GDM1 (cell line): ENCODE data around the gene TRAPPC3L.
"Not testable (repeated sequence)": the region's sequence is repeated elsewhere in the genome, so short reads cannot be mapped to it uniquely, and the experiment has no call there.

Source experiments
- DNase-seq: peaks from one replicate; lab custom pipeline; 2025; lab: John Stamatoyannopoulos, UW

Gene TRAPPC3L

GRCh38 chr6:116513224-116513875 is 32.1 kb downstream of the TRAPPC3L start:
- no peak for DNase-seq

GRCh38 chr6:116512734-116513133 is 32.8 kb downstream of the TRAPPC3L start:
- DNase-seq, result no peak

DNA sequence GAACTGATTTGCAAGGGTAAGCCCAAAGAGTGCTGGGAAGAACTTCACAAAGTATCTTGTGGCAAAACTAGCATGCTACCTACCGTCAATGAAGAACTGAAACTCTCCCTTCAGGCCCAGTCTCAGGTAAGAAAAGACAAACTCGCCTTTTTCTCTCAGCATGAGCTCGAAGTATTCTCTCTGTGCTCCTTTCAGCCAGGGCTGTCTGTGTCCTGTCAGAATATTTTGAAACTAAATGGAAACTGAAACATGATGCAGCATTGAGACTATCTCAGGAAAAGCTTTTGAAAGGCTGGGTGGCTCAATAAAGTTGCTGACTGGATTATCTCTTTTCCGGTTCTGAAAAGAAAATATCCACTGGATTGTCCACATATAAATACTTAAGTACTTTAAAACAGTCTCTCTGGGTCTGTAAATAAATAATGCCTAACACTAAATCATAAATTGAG is 33.3 kb downstream of the TRAPPC3L start:
- no peak for DNase-seq

DNA sequence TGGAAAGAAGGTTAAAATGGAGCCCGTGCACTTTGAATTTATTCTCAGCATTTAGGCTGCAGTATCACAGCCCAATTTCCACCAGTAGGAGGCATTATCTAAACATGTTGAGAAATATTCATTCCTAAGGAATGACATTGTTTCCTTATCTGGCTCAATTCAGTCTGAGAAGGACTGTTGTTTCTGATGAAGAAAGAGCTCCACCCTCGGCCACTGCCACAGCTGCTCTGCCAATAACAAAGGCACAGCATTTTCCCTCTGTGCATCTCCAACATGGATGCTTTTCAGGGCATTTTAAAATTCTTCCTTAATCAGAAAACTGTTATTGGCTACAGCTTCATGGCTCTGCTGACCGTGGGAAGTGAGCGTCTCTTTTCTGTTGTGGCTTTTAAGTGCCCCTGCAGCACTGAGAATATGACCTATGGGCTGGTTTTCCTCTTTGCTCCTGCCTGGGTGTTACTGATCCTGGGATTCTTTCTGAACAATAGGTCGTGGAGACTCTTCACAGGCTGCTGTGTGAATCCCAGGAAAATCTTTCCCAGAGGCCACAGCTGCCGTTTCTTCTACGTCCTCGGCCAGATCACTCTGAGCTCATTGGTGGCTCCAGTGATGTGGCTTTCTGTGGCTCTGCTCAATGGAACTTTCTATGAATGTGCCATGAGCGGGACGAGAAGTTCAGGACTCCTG is 33.9 kb downstream of the TRAPPC3L start, which contains the start of gene CALHM5:
CALHM5 (plus strand) TSS at position 216 of the 687 bp plus-strand sequence; CDS start at position 274, 58 bp downstream.
- DNase-seq, result no peak

DNA sequence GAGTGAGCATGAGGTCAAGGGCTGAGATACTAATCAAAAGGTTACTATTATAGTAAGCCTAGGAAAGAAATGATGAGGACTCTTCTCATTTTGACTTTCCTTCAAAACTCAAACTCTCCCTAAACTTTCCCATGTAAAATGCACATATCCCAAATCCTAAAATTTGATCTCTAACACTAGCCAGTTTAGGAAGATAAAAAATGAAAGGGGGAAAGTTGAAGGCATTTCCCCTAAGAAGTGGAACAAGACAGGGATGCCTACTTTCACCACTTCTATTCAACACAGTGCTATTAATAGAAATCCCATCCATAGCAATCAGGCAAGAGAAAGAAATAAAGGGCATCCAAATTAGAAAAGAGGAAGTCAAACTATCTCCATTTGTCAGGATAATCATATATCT is 37.0 kb downstream of the TRAPPC3L start:
- DNase-seq, result no peak

DNA sequence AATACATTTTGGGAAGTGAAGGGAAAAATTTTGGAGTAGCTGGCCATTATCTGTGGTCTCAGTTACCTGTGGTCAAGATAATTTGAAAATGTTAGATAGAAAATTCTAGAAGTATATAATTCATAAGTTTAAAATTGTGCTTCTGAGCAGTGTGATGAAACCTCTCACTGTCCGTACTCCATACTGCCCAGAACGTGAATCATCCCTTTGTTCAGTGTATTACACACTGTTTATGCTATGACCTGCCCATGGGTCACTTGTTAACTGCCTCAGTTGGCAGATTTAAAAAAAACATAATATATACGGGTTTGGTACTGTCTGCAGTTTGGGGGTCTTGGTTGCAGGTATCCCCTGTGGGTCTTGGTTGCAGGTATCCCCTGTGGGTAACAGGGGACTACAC is 38.2 kb downstream of the TRAPPC3L start:
- no peak for DNase-seq

- DNase-seq, result no peak
Measured at GRCh38 chr6:116500969-116501433, 44.5 kb downstream of the TRAPPC3L start.

- DNase-seq, result no peak
Measured at GRCh38 chr6:116497113-116497676, 48.3 kb downstream of the TRAPPC3L start.

- not testable (repeated sequence) for DNase-seq
Measured at GRCh38 chr6:116495161-116495560, 50.3 kb downstream of the TRAPPC3L start.

DNA sequence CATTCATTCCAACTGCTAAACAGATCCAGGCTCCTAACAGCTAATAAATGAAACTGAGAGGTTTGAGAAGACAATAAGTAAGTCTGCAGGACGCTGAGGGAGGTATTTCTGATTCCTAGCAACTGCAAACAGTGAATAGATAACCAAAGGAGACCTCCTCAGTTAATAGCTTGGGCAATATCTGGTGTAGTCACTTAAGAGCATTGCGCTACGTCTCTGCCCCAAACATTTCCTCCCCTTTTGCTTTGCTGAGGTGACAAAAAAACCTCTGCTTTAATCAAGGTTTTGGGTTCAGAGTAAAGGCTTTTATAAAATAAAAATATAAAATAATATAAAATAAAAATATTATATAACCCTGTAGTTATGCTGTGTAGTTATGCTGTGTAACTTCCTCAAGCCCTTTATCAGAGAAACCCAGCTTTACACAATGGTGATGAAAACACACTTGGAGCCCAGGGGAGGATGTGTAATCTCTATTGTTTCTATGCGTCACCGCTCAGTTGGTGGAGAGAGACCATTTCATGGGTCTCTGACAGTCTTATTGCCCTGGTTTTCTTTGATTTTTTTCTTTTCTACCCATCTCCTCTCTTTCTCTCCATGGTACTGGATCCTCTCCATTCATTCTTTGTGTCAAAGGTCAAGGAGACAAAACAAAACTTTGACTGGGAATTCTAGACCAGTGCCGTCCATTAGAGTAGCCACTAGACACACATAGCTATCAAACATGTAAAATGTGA is 53.0 kb downstream of the TRAPPC3L start:
- no peak for DNase-seq

DNA sequence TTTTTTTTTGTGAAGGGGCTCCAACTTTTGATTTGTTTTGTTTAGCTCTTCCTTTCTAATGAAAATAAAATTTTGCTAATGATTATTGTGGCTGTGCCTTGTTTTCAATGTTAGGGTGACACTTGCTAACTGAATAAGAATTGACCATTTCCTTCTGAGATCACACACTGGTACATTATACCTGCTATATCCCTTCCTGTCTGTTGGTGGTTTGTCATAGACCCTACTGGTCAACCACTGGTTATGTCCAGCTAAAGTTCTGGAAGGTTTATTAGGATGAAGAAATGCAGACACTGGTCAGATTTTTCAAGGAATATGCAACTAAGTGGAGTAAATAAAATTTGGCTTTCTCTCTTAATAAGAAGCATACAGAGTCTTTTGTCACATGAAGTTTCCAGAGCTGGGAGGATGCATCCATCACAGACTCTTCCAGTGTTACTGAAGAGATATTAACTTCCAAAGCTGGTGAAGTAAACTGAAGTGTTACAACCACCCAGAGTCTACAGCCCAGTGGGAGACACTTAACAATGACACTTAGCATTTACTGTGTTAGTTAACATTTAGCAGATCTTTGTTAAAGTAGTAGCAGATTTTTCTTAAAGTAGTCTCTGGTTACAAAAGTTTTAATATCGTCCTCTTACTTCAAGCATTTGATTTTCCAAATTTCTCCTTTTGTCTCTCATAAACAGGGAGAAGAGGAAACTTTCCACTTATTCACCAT is 53.7 kb downstream of the TRAPPC3L start:
- no peak for DNase-seq

DNA sequence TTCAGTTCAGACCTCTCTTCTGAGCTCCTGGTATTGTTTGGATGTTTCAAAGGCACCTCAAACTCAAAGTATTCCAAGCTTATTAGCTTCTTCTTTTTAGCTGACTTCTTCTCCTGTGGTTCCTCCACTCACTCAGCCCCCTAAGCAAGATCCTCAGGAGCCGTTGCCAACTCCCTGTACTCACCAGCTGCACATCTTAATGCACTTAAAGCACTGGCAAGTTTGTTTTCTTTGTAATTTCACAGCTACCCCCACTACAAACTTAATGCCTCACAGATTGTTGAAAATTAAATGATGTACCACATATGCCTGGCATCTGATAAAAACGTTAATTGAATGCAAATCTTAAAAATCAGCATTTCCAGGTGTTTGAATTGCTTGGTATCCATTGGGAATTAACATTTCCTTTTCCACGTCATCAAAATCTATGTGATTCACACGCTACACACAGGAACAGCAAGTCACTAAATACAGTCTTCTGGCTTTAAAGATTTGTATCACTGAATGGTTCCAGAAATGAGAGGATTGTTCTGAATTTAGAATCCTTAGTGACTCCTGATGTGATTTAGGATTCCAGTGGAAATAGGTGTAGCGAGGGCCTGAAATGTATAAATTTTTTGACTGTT is 59.8 kb downstream of the TRAPPC3L start:
- no peak for DNase-seq

- DNase-seq, result no peak
Measured at GRCh38 chr6:116483616-116484015, 61.9 kb downstream of the TRAPPC3L start.

GRCh38 chr6:116482780-116483179 is 62.7 kb downstream of the TRAPPC3L start:
- DNase-seq, result no peak

DNA sequence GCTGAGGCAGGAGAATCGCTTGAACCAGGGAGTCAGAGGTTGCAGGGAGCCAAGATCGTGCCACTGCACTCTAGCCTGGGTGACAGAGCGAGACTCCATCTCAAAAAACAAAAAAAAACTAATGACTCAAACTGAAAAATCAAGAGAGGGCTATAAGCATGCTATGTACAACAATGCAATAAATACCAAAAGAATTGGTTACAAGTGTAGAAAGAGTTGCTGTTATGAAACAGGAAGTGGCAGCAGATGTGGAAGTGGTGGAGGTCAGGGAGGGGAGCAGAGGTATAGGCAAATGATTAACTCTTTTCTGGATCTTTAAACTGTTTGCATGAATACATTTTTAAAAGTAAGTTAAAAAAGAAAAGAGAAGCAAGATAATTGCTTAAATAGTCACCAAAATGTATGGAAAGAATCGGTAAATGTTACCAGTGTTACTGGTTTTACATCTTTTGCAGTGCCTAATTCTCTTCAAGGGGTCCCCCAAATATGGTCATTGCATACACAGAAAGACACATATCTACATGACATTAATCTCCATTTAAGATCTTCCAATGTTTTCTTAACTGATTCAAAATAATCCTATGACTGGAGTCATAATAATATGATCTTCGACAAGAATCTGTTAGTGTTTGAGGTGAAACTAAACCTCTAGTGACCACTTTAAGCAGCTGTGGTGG is 69.3 kb downstream of the TRAPPC3L start:
- peak; percentile 63 for DNase-seq

- peak; percentile 37 for DNase-seq
Measured at GRCh38 chr6:116475141-116475540, 70.3 kb downstream of the TRAPPC3L start.

- no peak for DNase-seq
Measured at GRCh38 chr6:116472706-116473105, 72.8 kb downstream of the TRAPPC3L start.

- no peak for DNase-seq
Measured at GRCh38 chr6:116471531-116471930, 74.0 kb downstream of the TRAPPC3L start.

GRCh38 chr6:116468293-116468692 is 77.2 kb downstream of the TRAPPC3L start:
- DNase-seq, result no peak

GRCh38 chr6:116467514-116467913 is 78.0 kb downstream of the TRAPPC3L start:
- DNase-seq, result no peak

DNA sequence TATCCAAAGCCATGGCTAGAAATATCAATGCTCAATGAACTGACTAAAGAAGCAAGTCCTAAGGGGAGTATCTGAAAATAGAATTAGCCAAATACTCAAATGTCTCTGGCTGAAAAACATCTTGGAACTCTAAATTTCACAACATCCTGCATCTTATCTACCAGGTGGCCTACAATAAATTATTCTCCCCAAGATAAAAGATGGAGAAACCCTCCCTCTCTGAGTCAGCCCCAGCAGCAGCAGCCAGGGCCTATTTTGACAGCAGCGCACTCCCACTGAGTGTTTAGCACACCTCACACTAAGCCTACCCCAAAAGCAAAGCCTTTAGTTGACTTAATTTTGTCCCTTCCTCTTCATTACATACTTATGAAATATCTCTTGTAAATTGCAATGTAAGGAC is 78.4 kb downstream of the TRAPPC3L start:
- DNase-seq, result no peak
